H1 (cell line): ENCODE measurements around the gene KIAA1671.

Experiments
- CTCF ChIP-seq, 3 experiments: IDR thresholded peaks; 1 replicate in 2 of 3; 2 replicates in 1 of 3; pipeline versions ENCODE4 v1.5.1 to v1.6.1; 2011; ENCODE audit warnings: low read length in 3 of 3, mild to moderate bottlenecking in 3 of 3, inconsistent platforms in 2 of 3, low read depth in 1 of 3, moderate library complexity in 1 of 3; ENCODE audit not compliant: insufficient read depth in 1 of 3; ENCODE audit errors: control extremely low read depth in 1 of 3
- EP300 ChIP-seq, 2 experiments: IDR thresholded peaks; 1 replicate in 1 of 2; 2 replicates in 1 of 2; pipeline ENCODE4 v1.6.1; 2011 to 2012; ENCODE audit warnings: low read depth in 2 of 2, low read length in 2 of 2, mild to moderate bottlenecking in 2 of 2, borderline replicate concordance in 1 of 2, inconsistent platforms in 1 of 2, moderate library complexity in 1 of 2
- EZH2 ChIP-seq: fragments of 200-600 bp; sonication (generic); IDR thresholded peaks from 2 replicates; pipeline ENCODE4 v1.7.1; 2012; ENCODE audit warnings: low read depth, mild to moderate bottlenecking, moderate library complexity, low read length, inconsistent platforms; ENCODE audit not compliant: severe bottlenecking
- GABPA ChIP-seq: IDR thresholded peaks from 2 replicates; pipeline ENCODE4 v1.6.1; 2011; ENCODE audit warnings: mild to moderate bottlenecking, low read length, moderate library complexity, borderline replicate concordance; ENCODE audit not compliant: insufficient read depth
- NRF1 ChIP-seq: IDR thresholded peaks from 2 replicates; pipeline ENCODE4 v1.6.1; 2011; ENCODE audit warnings: mild to moderate bottlenecking, low read depth, low read length, improper control_type of control experiment
- PHF8 ChIP-seq: fragments of 200-600 bp; sonication (generic); conservative IDR thresholded peaks from 2 replicates; pipeline ENCODE4 v1.7.1; 2012; ENCODE audit warnings: low read depth, mild to moderate bottlenecking, inconsistent platforms, low read length, moderate library complexity
- POLR2A ChIP-seq, 2 experiments: IDR thresholded peaks; 1 replicate in 1 of 2; 2 replicates in 1 of 2; pipeline ENCODE4 v1.6.1; 2011; ENCODE audit warnings: low read depth in 2 of 2, low read length in 2 of 2, mild to moderate bottlenecking in 2 of 2; ENCODE audit errors: control extremely low read depth in 1 of 2
- POLR2AphosphoS5 ChIP-seq: IDR thresholded peaks from 2 replicates; pipeline ENCODE4 v1.6.1; 2011; ENCODE audit warnings: low read depth, low read length
- SIX5 ChIP-seq: IDR thresholded peaks from 2 replicates; pipeline ENCODE4 v1.6.1; 2011; ENCODE audit warnings: mild to moderate bottlenecking, low read depth, low read length
- TBP ChIP-seq: IDR thresholded peaks from 2 replicates; pipeline ENCODE4 v1.6.1; 2011; ENCODE audit warnings: low read depth, low read length, improper control_type of control experiment
- YY1 ChIP-seq: IDR thresholded peaks from 2 replicates; pipeline ENCODE4 v1.6.1; 2011; ENCODE audit warnings: low read depth, mild to moderate bottlenecking, low read length
- TF ChIP-seq, protein P1 (sequence below): IDR thresholded peaks from 2 replicates; pipeline ENCODE4 v1.6.1; 2011; ENCODE audit warnings: low read length, improper control_type of control experiment
- TF ChIP-seq, protein P2 (sequence below): IDR thresholded peaks from 2 replicates; pipeline ENCODE4 v1.6.1; 2012; ENCODE audit warnings: low read length, inconsistent platforms
- TF ChIP-seq, protein P3 (sequence below): IDR thresholded peaks from 2 replicates; pipeline ENCODE4 v1.6.1; 2012; ENCODE audit warnings: inconsistent platforms

DNA sequence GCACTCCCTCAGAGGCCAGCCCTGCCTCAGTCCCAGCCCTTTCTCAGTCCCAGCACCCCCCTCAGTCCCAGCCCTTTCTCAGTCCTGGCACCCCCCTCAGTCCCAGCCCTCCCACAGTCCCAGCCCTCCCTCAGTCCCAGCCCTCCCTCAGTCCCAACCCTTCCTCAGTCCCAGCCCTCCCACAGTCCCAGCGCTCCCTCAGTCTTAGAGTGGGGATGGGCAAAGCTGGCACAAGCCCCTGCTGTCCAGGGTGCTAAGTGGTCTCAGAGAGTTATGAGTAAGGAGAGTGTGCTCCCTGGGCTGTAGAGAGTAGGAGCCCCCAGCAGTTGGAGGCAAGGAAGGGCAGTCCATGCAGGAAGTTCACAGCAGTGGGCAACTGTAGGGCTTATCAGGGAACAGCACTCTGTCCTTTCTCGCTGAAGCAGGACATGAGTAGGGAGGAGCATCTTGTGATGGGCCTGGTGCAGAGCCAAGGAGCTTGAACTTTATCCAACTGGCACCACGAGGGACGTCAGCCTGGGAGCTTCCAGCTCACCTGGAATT lies 195.7 kb downstream of the KIAA1671 start:
- TF ChIP-seq SIX5 (no peak), YY1 (no peak), GABPA (no peak), CTCF (IDR thresholded peaks at IDR 0.05; ENCODE audit: control extremely low read depth in 1 of 3, insufficient read depth in 1 of 3, low read depth in 1 of 3, low read length in 3 of 3) (no peak), EZH2 (no peak), TBP (no peak), NRF1 (no peak), POLR2AphosphoS5 (no peak), EP300 (IDR thresholded peaks at IDR 0.05; ENCODE audit: borderline replicate concordance in 1 of 2, low read depth in 2 of 2, low read length in 2 of 2) (no peak), PHF8 (no peak), POLR2A (IDR thresholded peaks at IDR 0.05; ENCODE audit: control extremely low read depth in 1 of 2, low read depth in 2 of 2, low read length in 2 of 2) (no peak)
- TF ChIP-seq, protein P1, sequence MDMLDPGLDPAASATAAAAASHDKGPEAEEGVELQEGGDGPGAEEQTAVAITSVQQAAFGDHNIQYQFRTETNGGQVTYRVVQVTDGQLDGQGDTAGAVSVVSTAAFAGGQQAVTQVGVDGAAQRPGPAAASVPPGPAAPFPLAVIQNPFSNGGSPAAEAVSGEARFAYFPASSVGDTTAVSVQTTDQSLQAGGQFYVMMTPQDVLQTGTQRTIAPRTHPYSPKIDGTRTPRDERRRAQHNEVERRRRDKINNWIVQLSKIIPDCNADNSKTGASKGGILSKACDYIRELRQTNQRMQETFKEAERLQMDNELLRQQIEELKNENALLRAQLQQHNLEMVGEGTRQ = no peak
- TF ChIP-seq, protein P2, sequence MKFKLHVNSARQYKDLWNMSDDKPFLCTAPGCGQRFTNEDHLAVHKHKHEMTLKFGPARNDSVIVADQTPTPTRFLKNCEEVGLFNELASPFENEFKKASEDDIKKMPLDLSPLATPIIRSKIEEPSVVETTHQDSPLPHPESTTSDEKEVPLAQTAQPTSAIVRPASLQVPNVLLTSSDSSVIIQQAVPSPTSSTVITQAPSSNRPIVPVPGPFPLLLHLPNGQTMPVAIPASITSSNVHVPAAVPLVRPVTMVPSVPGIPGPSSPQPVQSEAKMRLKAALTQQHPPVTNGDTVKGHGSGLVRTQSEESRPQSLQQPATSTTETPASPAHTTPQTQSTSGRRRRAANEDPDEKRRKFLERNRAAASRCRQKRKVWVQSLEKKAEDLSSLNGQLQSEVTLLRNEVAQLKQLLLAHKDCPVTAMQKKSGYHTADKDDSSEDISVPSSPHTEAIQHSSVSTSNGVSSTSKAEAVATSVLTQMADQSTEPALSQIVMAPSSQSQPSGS = no peak
- TF ChIP-seq, protein P3, sequence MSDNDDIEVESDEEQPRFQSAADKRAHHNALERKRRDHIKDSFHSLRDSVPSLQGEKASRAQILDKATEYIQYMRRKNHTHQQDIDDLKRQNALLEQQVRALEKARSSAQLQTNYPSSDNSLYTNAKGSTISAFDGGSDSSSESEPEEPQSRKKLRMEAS = no peak
